ENCODE results near the gene PKNOX2.

DNA sequence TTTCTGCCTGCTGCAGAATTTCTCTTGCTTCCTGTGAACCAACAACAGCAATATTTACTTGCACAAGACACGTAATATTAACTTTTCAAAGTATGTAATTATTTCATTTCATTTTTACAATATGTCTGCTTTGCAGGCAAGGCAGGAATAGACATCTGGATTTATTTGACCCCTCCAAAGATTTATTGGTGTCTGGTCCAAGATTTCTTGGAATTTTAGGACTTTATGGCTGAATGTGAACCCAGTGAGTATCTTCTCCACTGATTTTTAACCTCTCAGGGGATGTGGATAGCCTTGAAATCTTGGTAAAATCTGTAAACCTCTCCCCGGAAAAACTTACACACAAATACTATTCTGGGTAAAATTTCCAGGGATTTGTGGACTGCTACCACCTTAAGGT is 61.5 kb downstream of the PKNOX2 start:
- TF ChIP-seq SP1 (IDR thresholded peaks at IDR 0.05; ENCODE audit: low read depth, low read length) (no peak), TAF1 (IDR thresholded peaks at IDR 0.05; ENCODE audit: low read depth, low read length) (no peak)

Measured in H1 (cell line).